Trophoblast cell (in vitro differentiated cells and primary cell): ENCODE measurements around the gene LDHD.
A peak's percentile ranks its signal among the peaks of the same experiment; 100 is the strongest.

Source experiments
- DNase-seq, 2 donors: peaks; one replicate each; pipeline ENCODE4 v3.0.0-alpha.2; 2016
- H2AFZ ChIP-seq: 2 replicates; pipeline ENCODE4 v1.6.1; 2013; ENCODE audit warnings: low read length, moderate library complexity, mild to moderate bottlenecking; ENCODE audit not compliant: insufficient read depth, poor library complexity
- H2AK5ac ChIP-seq: 2 replicates; pipeline ENCODE4 v1.6.1; 2013; ENCODE audit warnings: mild to moderate bottlenecking, low read length
- H2BK120ac ChIP-seq: 2 replicates; pipeline ENCODE4 v1.6.1; 2013; ENCODE audit warnings: low read length, mild to moderate bottlenecking, moderate library complexity; ENCODE audit not compliant: insufficient read depth, poor library complexity
- H2BK12ac ChIP-seq: 2 replicates; pipeline ENCODE4 v1.6.1; 2013; ENCODE audit warnings: mild to moderate bottlenecking, low read length, moderate library complexity
- H2BK5ac ChIP-seq: 2 replicates; pipeline ENCODE4 v1.6.1; 2013; ENCODE audit warnings: low read length, low read depth, moderate library complexity, mild to moderate bottlenecking; ENCODE audit not compliant: poor library complexity
- H3K14ac ChIP-seq: 2 replicates; pipeline ENCODE4 v1.6.1; 2013; ENCODE audit warnings: mild to moderate bottlenecking, low read length
- H3K18ac ChIP-seq: 2 replicates; pipeline ENCODE4 v1.6.1; 2013; ENCODE audit warnings: mild to moderate bottlenecking, low read length
- H3K23ac ChIP-seq: 2 replicates; pipeline ENCODE4 v1.6.1; 2013; ENCODE audit warnings: low read length
- H3K27ac ChIP-seq: 2 replicates; pipeline ENCODE4 v1.5.1; 2013; ENCODE audit warnings: low read depth, mild to moderate bottlenecking, inconsistent platforms, low read length, moderate library complexity
- H3K27me3 ChIP-seq: 2 replicates; pipeline ENCODE4 v1.6.1; 2013; ENCODE audit warnings: inconsistent platforms, mild to moderate bottlenecking, low read length, moderate library complexity; ENCODE audit not compliant: insufficient read depth
- H3K36me3 ChIP-seq, 2 experiments: 1 replicate in 1 of 2; 2 replicates in 1 of 2; pipeline ENCODE4 v1.6.1; 2013; ENCODE audit warnings: low read length in 2 of 2, mild to moderate bottlenecking in 2 of 2, moderate library complexity in 1 of 2; ENCODE audit not compliant: insufficient read depth in 2 of 2, control insufficient read depth in 1 of 2
- H3K4ac ChIP-seq: 2 replicates; pipeline ENCODE4 v1.6.1; 2013; ENCODE audit warnings: low read depth, mild to moderate bottlenecking, low read length, moderate library complexity
- H3K4me1 ChIP-seq, 2 experiments: 1 replicate in 1 of 2; 2 replicates in 1 of 2; pipeline ENCODE4 v1.6.1; 2013; ENCODE audit warnings: low read length in 2 of 2, mild to moderate bottlenecking in 2 of 2, moderate library complexity in 1 of 2; ENCODE audit not compliant: insufficient read depth in 2 of 2, control insufficient read depth in 1 of 2
- H3K4me2 ChIP-seq: 2 replicates; pipeline ENCODE4 v1.6.1; 2013; ENCODE audit warnings: inconsistent platforms, mild to moderate bottlenecking, low read length, moderate library complexity
- H3K4me3 ChIP-seq: 2 replicates; pipeline ENCODE4 v1.5.1; 2013; ENCODE audit warnings: mild to moderate bottlenecking, low read depth, low read length, inconsistent platforms
- H3K79me1 ChIP-seq: one replicate; pipeline ENCODE4 v1.6.1; 2013; ENCODE audit warnings: low read length
- H3K79me2 ChIP-seq: 2 replicates; pipeline ENCODE4 v1.6.1; 2013; ENCODE audit warnings: low read length, mild to moderate bottlenecking; ENCODE audit not compliant: control insufficient read depth, insufficient read depth, poor library complexity
- H3K9ac ChIP-seq: 2 replicates; pipeline ENCODE4 v1.6.1; 2013; ENCODE audit warnings: mild to moderate bottlenecking, low read length
- H3K9me3 ChIP-seq: 2 replicates; pipeline ENCODE4 v1.6.1; 2013; ENCODE audit warnings: low read depth, mild to moderate bottlenecking, control low read depth, inconsistent platforms, low read length; ENCODE audit not compliant: insufficient read depth
- H4K12ac ChIP-seq: 2 replicates; pipeline ENCODE4 v1.6.1; 2013; ENCODE audit warnings: low read depth, mild to moderate bottlenecking, low read length, moderate library complexity
- H4K8ac ChIP-seq: 2 replicates; pipeline ENCODE4 v1.6.1; 2013; ENCODE audit warnings: low read depth, mild to moderate bottlenecking, low read length, moderate library complexity
- H4K91ac ChIP-seq: one replicate; pipeline ENCODE4 v1.6.1; 2013; ENCODE audit warnings: low read depth, mild to moderate bottlenecking, low read length, moderate library complexity
- WGBS: extraction: QIAGEN DNeasy Blood & Tissue Kit; methylation state at CpG from one replicate; pipeline ENCODE4 v1.1.7; 2013; ENCODE audit warnings: missing lambda C conversion rate; ENCODE audit not compliant: insufficient read length, insufficient coverage; ENCODE audit errors: extremely low coverage; 5-methylcytosine and 5-hydroxymethylcytosine counted together

LDHD gene

DNA sequence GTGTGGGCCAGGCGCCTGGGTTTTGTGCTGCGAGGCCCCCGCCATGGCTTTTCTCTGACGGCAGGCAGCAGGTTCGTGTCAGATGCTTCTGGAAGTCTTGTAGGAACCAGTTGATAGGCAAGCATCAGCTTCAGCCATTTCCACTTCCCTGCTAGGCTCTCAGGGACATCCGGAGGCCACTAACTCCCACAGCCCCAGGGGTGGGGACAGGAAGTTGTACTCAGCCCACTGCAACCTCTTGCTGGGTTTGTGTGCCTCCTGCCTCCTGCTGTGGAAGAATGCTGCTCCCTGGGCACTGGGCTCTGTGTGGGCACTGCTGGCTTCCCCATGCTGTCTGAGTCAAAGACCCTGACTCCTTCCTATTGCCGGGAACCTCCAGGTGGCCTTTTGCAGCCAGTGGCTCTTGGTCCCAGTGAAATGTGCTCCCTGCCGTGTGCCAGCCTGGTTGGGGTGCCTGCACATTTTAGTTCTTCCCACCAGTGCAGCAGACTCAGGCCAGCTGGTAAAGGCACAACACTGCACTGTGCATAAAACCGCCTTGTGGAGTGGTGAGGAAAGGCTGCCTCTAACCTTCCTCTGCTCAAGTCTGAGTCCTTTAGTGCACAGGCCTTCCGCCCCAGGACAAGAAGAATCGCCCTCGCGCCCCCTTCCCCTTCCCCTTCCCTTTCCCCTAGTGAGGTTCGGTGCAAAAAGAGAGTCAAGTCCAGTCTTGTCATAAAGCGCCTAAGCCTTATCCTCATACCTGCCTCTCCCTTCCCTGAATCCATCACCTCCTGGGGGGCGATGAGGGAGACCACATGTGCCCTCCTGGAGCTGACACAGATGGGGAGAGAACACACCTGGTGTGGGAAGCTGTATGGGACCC lies 16.6 kb downstream of the LDHD start:
- no peak overlapping the region for H2BK120ac ChIP-seq

GRCh38 chr16:75099075-75099667 lies 17.4 kb downstream of the LDHD start:
- H3K4me1 ChIP-seq: peaks cover 36 to 49% of the 10 kb centered on the region in 2 experiments
- H3K79me1 ChIP-seq: peaks cover 14% of the 10 kb centered on the region
- H3K4me2 ChIP-seq: no peak overlapping the region
- no peak overlapping the region for H2BK120ac ChIP-seq
- peaks cover 6% of the 10 kb centered on the region for H3K79me2 ChIP-seq
- no CpG with 5 or more reads among the region's 8 CpGs for WGBS
- H3K23ac ChIP-seq: no peak overlapping the region
- no peak overlapping the region for H3K14ac ChIP-seq
- H3K4ac ChIP-seq: no peak overlapping the region
- H3K27ac ChIP-seq: no peak overlapping the region
- no peak overlapping the region for H4K91ac ChIP-seq
- H2AK5ac ChIP-seq: no peak overlapping the region
- H3K27me3 ChIP-seq: no peaks in the 10 kb centered on the region
- no peak overlapping the region for H4K12ac ChIP-seq
- no peak for DNase-seq
- no peak overlapping the region for H2BK5ac ChIP-seq
- H3K36me3 ChIP-seq: peaks cover 6 to 14% of the 10 kb centered on the region in 2 experiments
- H4K8ac ChIP-seq: no peak overlapping the region
- H2BK12ac ChIP-seq: no peak overlapping the region
- no peak overlapping the region for H3K4me3 ChIP-seq
- H3K18ac ChIP-seq: no peak overlapping the region
- H2AFZ ChIP-seq: no peak overlapping the region
- no peaks in the 10 kb centered on the region for H3K9me3 ChIP-seq
- H3K9ac ChIP-seq: no peak overlapping the region

More for the DNA sequence above, 16.6 kb downstream of the LDHD start:
- Histone ChIP-seq H3K23ac (no peak overlapping the region), H3K18ac (peak overlapping the region; percentile 26), H4K91ac (no peak overlapping the region), H4K8ac (no peak overlapping the region), H3K4me3 (peak overlapping the region; percentile 3), H2BK12ac (no peak overlapping the region), H3K27ac (no peak overlapping the region), H3K4me1 (peaks cover 37 to 47% of the 10 kb centered on the region in 2 experiments), H3K79me2 (peaks cover 6% of the 10 kb centered on the region), H2AK5ac (no peak overlapping the region), H3K9me3 (no peaks in the 10 kb centered on the region), H3K79me1 (peaks cover 14% of the 10 kb centered on the region), H3K4ac (no peak overlapping the region), H3K36me3 (peaks cover 11 to 12% of the 10 kb centered on the region in 2 experiments), H2AFZ (no peak overlapping the region), H2BK5ac (no peak overlapping the region), H3K14ac (no peak overlapping the region), H3K27me3 (no peaks in the 10 kb centered on the region), H4K12ac (no peak overlapping the region), H3K9ac (peak overlapping the region; percentile 12), H3K4me2 (no peak overlapping the region)
- DNase-seq: no peak
- WGBS: no CpG with 5 or more reads among the region's 16 CpGs

GRCh38 chr16:75097941-75098901 lies 18.4 kb downstream of the LDHD start:
- H4K91ac ChIP-seq: no peak overlapping the region
- H2AK5ac ChIP-seq: no peak overlapping the region
- no peak overlapping the region for H2BK12ac ChIP-seq
- no peaks in the 10 kb centered on the region for H3K27me3 ChIP-seq
- H3K9me3 ChIP-seq: no peaks in the 10 kb centered on the region
- H3K18ac ChIP-seq: peak overlapping the region; percentile 27
- H3K14ac ChIP-seq: no peak overlapping the region
- H2BK120ac ChIP-seq: no peak overlapping the region
- H3K23ac ChIP-seq: no peak overlapping the region
- H4K8ac ChIP-seq: no peak overlapping the region
- peaks cover 36 to 53% of the 10 kb centered on the region in 2 experiments for H3K4me1 ChIP-seq
- no peak overlapping the region for H3K4me2 ChIP-seq
- peaks cover 17% of the 10 kb centered on the region for H3K79me1 ChIP-seq
- H3K9ac ChIP-seq: no peak overlapping the region
- peaks cover 10 to 14% of the 10 kb centered on the region in 2 experiments for H3K36me3 ChIP-seq
- no peak overlapping the region for H4K12ac ChIP-seq
- H2AFZ ChIP-seq: no peak overlapping the region
- no peak overlapping the region for H2BK5ac ChIP-seq
- no peak overlapping the region for H3K4ac ChIP-seq
- no peak overlapping the region for H3K4me3 ChIP-seq
- H3K27ac ChIP-seq: no peak overlapping the region
- H3K79me2 ChIP-seq: peaks cover 6% of the 10 kb centered on the region
- peak in 1 of 2 donors; percentile 40 for DNase-seq
- no CpG with 5 or more reads among the region's 15 CpGs for WGBS

GRCh38 chr16:75097191-75097761 lies 19.3 kb downstream of the LDHD start:
- Histone ChIP-seq H4K8ac (no peak overlapping the region), H3K23ac (no peak overlapping the region), H3K79me1 (peaks cover 18% of the 10 kb centered on the region), H3K4me3 (no peak overlapping the region), H3K9ac (no peak overlapping the region), H3K36me3 (peaks cover 10 to 14% of the 10 kb centered on the region in 2 experiments), H2BK12ac (peak overlapping the region; percentile 23), H4K12ac (no peak overlapping the region), H3K79me2 (peaks cover 9% of the 10 kb centered on the region), H3K4me1 (peaks cover 36 to 53% of the 10 kb centered on the region in 2 experiments), H3K4ac (peak overlapping the region; percentile 2), H4K91ac (peak overlapping the region; percentile 72), H3K27ac (peak overlapping the region; percentile 41), H3K9me3 (no peaks in the 10 kb centered on the region), H3K4me2 (no peak overlapping the region), H2BK120ac (no peak overlapping the region), H3K14ac (peak overlapping the region; percentile 9), H2BK5ac (peak overlapping the region; percentile 21), H3K27me3 (no peaks in the 10 kb centered on the region), H2AK5ac (no peak overlapping the region), H3K18ac (peak overlapping the region; percentile 9), H2AFZ (no peak overlapping the region)
- no CpG with 5 or more reads among the region's 10 CpGs for WGBS
- DNase-seq: no peak
